AML-193 (cell line): ENCODE results near the gene KCNAB1.
"Not testable (repeated sequence)": the region's sequence is repeated elsewhere in the genome, so short reads cannot be mapped to it uniquely, and the experiment has no call there.

Source experiments
- DNase-seq, 2 experiments: peaks; one replicate each; lab custom pipeline; 2025; lab: John Stamatoyannopoulos, UW

KCNAB1 gene

DNA sequence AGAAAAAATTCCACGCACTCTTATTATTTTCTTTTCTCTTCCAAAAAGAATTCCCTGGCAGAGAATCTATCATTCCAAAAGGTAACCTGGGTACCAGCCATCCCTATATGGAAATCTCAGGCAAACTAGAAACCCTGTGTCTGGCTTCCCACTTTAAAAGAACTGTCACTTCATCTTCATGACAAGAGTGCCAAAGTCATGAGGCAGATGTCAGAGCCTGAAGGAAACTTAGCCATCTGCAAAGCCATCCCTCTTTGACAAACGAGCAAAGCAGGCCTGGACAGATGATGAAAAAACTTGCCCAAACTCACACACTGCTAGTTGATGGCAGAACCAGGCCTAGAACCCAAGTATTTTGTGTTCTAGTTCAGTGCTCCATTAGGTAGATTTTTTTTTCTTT is 418.7 kb downstream of the KCNAB1 start:
- DNase-seq = no peak

DNA sequence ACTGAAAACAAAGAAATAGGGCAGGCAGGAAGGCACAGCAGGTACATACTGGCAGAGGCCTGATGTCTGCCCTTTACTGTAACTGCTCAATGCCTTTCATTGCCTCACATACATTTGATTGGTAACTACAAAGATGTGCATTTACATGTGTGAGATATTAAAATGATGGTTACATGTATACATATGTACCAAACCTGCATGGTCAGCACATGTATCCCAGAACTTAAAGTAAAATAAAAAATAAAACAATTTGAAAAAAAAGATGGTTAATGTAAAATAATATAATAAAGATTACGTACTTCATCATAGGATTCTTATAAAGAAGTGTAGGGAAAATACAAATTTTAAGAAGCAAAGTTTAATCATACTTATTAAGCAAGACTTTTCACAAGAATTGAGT is 419.4 kb downstream of the KCNAB1 start:
- no peak for DNase-seq

DNA sequence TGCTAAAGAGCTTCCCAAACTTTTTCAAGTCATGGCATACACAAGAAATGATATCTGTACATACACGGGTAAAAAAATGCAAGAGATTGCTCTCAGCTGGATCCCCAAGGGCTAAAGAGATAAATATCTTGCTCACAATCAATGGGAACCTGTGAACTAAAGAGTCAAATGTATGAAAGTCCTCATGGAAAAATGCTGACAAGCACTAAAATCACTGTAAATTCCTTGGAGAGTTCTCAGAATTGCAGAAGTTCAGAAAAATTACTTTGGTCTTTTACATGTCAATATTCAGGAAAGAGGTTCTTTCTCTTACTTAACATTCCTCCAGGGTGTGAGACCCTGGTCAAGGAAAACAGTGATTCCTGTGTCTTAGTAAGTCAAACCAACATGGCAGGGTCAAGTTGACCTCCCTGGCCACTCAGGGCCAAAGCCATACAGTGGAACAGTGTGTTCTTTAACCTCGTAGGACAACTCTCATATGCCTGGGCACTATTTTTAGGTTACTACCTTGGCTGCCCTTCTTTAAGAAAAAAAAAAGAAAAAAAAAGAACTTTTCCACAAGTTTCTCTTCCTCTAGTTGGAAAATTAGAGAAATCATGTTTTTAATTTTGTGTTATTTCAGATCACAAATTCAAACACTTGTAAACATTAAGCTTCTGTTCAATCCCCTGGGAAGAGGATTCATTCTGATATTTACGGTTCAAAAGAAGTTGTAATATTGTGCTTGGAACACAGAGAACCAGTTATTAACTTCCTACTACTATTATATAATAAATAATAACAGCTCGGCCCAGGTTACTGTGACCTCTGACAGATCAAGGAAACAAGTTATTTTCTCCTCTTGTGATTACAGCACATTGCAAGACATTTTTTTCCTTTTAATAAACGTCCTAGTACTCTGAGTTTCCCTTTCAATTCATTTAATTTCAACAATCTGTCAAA is 422.0 kb downstream of the KCNAB1 start:
- DNase-seq = no peak

DNA sequence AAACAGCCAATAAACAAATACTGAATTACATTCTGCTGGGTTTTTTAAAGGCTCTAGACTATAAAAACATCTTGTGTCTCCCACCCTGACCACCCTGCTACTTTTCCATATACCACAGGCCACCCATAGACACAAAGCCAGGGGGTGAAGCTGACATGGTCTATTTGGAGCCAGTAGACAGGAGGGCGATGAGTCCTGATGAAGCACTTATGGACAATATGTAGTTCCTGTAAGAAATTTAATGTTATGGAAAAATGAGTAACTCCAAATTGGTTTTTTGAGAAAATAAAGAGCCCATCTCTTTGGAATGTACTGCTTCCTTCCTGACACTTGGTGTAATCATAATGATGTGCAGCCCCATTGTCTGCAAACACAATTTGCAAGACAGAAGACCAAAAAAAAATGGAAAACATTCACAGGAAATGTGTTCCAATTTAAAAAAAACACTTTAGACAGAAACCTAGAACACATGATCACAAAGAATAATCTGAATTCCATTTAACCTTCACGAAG is 422.7 kb downstream of the KCNAB1 start:
- no peak for DNase-seq

DNA sequence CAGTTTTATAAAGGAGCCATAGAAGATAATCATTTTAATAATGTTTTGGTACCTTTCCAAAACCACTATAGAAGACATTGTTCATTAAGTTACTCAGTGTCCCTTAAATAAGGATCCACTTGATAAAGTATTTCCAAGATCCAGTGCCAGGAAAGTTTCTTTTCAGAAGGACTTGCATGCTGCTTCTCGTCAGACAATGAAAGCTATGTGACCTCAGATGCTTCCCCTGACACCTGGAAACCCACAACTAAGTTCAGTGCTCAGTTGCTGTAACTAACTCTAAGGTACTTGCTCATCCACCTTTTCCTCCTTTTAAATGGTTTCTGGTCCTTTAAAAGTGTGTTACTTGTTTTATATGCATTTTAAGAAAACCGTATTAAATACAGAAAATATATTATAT is 427.3 kb downstream of the KCNAB1 start:
- DNase-seq = no peak

GRCh38 chr3:156548041-156548687 is 427.8 kb downstream of the KCNAB1 start:
- DNase-seq = no peak

DNA sequence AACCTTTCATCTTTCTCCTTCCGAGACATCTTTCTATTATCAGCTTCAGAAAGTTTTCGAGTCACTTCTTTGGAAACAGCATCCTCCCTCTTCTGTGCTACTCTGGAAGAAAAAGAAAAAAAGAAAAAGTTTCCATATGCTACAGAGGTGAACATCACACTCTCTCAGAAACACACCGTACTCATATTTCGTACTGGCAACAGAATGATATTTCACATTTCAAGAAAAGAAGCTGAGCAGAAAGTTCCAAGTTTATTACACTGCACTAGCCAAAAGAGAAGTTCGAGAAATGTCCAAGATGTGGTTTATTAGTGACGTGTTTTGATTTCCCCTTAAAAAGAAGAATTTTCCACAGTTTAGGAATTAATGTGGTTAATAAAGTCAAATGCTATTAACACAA is 428.5 kb downstream of the KCNAB1 start:
- no peak for DNase-seq

DNA sequence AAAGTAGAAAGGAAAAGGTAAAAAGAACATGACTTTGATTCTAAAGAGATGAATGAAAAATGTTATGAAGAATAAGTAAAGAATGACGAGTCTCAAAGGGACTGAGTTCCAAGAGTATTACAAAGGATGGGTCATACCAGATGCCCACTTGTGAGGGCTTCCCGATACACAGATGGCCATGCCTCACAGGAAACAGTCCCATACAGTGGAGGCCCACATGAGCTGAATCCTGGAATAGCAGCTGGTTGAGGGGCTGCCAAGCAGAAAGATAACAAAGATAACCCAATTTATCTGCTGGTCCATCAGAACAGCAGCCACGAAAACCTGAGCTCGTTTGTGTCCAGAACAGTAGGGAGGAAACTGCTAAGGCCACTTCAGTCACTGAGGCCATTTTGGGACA is 430.9 kb downstream of the KCNAB1 start:
- DNase-seq = no peak

DNA sequence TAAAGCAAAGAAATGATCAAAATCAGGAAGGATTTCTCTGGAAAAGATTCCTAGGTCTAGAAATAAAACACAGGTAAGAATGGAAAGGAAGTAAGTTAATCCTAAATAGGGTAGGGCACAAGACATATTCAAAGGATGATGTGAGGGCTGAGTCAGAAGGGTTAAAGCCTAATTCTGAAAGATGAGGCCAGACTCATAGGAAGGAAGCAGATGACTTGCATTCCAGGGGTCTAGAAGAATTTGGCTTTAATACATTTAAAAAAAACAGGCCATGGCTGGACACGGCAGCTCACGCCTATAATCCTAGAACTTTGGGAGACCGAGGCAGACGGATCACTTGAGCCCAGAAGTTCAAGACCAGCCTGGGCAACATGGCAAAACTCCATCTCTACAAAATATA is 431.4 kb downstream of the KCNAB1 start:
- no peak for DNase-seq

DNA sequence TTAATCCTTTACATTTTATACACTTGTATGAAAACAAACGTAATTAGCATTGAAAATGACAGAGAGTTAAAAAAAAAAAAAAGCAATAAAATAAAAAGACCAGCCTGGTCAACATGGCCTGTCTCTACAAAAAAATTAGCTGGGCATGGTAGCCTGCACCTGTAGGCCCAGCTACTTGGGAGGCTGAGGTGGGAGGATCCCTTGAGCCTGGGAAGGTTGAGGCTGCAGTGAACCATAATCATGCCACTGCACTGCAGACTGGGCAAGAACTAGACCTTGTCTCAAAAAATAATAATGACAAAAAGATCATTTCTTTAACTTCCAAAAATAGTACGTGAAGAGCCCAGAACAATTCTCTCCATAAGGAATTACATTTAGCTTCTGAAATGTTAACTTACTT is 432.6 kb downstream of the KCNAB1 start:
- no peak for DNase-seq

GRCh38 chr3:156553705-156554356 is 433.5 kb downstream of the KCNAB1 start:
- peak; percentile 34 to 46 for DNase-seq

GRCh38 chr3:156554515-156554841 is 434.1 kb downstream of the KCNAB1 start:
- no peak for DNase-seq

DNA sequence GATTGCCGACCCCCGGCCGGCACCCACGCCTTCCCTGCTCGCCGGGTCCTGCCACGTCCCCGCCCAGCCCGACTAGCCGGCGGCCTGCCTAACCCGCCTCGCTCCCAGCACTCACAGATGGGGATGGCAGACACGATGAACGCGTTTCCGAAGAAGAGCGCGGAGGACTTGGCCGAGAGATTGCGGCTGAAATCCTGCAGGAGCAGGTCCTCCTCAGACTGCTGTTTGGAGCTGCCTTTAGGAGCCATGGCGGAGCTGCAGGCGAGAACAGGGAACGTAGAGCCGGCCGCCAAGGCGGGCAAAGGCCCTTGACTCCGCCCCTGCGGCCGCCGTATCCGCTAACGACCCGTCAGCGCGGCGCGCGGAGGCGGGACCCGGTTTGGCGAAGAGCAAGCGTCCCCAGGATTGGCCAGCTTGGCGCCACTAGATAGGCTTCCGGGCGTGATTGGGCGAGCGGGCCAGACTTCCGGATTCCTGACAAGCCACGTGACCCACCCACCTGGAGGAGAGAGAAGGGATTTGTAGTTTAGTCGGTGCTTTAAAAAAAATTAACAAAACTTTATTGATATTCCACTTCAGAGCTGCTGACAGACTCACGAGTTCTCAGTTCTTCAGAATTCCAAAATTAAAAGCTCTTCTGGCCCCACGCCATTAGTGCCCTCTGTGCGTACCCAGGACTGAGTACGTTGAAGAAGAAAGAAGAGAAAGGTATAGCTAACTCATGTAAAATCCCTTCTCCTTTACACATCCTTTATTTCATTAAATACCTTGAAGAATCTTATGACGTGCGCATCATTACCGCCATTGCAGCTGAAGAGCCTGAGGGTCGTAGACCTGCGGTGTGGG is 434.7 kb downstream of the KCNAB1 start, which contains the start of gene SSR3:
Gene SSR3, minus strand, starts transcription at position 276 of the 846 bp plus-strand sequence. Its CDS starts 28 bp downstream, at position 248.
- DNase-seq = peak; percentile 99

DNA sequence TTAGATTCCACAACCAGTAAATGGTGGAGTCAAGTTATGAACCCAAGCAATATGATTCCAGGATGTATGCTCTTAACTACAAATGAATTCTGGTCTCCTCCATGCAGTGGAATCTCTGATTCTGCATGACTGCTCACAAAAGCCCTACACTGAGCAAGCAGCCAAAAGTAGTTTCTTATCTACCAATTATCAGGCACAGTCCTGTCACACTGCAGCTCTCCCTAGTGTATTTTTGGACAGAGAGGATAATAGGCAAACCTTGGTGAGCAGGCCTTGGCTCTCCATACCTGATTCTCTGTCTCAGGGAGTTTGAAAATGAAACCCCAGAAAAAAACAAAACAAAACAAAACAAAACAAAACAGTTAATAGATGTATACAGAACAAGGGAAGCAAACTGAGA is 438.0 kb downstream of the KCNAB1 start:
- DNase-seq = no peak

DNA sequence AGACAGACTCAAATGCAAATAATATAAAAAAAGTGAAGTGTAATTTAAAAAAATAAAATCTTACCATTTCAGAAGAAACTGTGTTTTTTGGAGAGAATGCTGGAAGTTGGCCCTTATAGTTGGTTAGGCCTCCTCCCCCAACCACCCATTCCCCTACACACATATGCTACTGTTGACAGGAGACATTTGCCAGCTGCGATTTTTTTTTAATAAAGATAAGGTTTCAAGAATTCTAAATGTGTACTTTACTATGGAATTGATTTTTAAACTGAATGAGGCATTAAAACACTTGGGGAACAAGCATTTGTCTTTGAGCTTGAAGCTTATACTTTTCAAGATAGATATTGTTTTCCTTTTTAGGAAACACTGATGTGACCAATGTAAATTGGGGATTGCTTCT is 438.9 kb downstream of the KCNAB1 start:
- no peak for DNase-seq

DNA sequence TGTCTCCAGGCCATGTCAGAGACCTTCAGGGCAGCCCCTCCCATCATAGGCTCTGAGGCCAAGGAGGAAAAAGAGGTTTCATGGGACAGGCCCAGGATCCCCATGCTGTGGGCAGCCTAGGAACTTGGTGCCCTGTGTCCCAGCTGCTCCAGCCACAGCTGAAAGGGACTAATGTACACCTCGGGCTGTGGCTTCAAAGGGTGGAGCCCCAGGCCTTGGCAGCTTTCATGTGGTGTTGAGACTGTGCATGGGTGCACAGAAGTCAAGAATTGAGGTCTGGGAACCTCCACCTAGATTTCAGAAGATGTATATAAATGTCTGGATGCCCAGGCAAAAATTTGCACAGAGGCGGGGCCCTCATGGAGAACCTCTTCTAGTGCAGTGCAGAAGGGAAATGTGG is 441.2 kb downstream of the KCNAB1 start:
- no peak for DNase-seq

DNA sequence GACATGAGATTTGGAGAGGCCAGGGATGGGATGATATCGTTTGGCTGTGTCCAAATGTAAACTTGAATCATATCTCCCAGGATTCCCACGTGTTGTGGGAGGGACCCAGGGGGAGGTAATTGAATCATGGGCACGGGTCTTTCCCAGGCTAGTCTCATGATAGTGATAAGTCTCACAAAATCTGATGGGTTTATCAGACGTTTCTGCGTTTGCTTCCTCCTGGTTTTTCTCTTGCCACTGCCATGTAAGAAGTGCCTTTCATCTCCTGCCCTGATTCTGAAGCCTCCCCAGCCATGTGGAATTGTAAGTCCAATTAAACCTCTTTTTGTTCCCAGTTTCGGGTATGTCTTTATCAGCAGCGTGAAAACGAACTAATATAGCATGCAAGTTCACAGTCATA is 442.1 kb downstream of the KCNAB1 start:
- not testable (repeated sequence) for DNase-seq

- DNase-seq = no peak
Observed at GRCh38 chr3:156563900-156564682, 443.7 kb downstream of the KCNAB1 start.

GRCh38 chr3:156569016-156569415 is 448.6 kb downstream of the KCNAB1 start:
- DNase-seq = not testable (repeated sequence)

DNA sequence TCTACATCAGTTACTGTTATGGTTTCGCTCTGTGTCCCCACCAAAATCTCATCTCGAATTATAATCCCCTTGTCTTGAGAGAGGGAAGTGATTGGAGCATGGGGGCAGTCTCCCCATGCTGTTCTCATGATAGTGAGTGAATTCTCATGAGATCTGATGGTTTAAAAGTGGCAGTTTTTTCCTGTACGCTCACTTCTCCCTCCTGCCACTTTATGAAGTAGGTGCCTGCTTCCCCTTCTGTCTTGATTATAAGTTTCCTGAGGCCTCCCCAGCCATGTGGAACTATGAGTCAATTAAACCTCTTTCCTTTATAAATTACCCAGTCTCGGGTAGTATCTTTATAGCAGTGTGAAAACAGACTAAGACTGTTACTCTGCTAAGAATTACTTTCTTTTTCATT is 449.5 kb downstream of the KCNAB1 start:
- not testable (repeated sequence) for DNase-seq

DNA sequence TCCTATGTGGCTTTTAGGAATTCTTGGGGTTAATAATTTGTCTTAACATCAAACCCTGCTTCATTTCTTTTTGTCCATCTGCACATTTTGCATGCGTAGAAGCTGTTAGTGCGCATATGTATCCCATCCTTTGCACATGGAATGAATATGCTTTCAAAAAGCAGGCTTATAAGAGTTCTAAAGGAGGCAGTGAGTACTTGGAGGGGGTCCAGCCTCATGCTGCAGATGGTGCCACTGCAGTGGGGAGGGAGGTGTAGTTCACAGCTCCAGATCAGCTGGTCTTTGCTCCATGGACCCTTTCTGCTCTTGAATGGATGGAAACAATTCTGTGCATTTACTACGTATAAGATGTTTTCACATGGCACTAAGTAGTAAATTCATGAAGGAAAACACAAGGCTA is 455.3 kb downstream of the KCNAB1 start:
- DNase-seq = no peak
